Measurements from ENCODE around the gene TMEM185B.

TMEM185B gene

DNA sequence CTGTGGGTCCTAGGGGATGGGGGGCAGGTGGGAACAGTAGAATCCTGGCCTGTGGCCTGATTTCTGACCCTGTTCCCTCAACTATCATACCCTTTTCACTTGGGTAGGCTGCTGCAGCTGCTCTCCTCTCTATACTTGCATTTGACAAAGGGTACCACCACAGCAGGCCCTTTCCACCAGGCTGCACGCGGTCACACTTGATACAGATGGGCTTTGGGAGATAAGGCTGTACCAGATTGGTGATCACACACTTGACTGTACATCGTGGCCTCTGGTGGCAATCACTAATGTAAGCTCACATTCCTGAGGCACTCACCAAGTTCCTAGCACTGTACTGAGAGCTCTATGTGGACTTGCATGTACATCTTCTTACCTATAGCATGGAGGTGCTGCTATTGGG, 27.9 kb upstream of the TMEM185B start:
- peaks cover 31% of the 10 kb centered on the region for H3K79me2 ChIP-seq (ENCODE audit: control insufficient read depth, insufficient read depth, low read length, unreplicated experiment)
- H3K4me3 ChIP-seq (ENCODE audit: low read depth, low read length): no peak overlapping the region
- no peak overlapping the region for H3K27ac ChIP-seq (ENCODE audit: low read depth, low read length)
- H2AFZ ChIP-seq (ENCODE audit: low read length, unreplicated experiment): no peak overlapping the region
- no peaks in the 10 kb centered on the region; the same call in 1 of the 2 replicates for H3K36me3 ChIP-seq (ENCODE audit: insufficient read depth, low read length)
- peaks cover 14% of the 10 kb centered on the region for H3K4me1 ChIP-seq (ENCODE audit: control insufficient read depth, insufficient read depth, low read length, unreplicated experiment)
- no peaks in the 10 kb centered on the region for H3K27me3 ChIP-seq (ENCODE audit: insufficient read depth, low read length)

DNA sequence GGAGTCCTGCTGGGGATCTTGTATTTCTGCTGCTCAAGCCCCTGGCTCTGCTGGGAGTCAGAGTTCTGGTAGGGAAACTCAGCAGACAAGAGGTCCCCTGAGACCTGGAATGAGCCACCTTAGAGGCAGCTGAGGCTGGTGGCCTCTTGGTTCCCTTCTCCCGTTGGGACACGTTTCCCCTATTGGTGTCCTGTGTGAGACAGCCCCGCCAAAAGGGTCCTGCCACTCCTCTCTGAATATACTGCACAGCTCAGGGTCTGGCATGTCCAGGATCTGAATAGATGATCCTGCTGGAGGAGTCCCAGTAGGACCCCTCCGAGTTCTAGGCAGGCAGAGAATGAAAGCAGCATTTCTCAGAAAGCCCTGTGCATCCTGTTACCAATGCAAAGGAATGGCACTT, 27.4 kb upstream of the TMEM185B start:
- Histone ChIP-seq H2AFZ (ENCODE audit: low read length, unreplicated experiment) (no peak overlapping the region), H3K79me2 (ENCODE audit: control insufficient read depth, insufficient read depth, low read length, unreplicated experiment) (peaks cover 26% of the 10 kb centered on the region), H3K36me3 (ENCODE audit: insufficient read depth, low read length) (no peaks in the 10 kb centered on the region), H3K4me3 (ENCODE audit: low read depth, low read length) (no peak overlapping the region), H3K27me3 (ENCODE audit: insufficient read depth, low read length) (no peaks in the 10 kb centered on the region), H3K27ac (ENCODE audit: low read depth, low read length) (no peak overlapping the region), H3K4me1 (ENCODE audit: control insufficient read depth, insufficient read depth, low read length, unreplicated experiment) (peaks cover 17% of the 10 kb centered on the region)

DNA sequence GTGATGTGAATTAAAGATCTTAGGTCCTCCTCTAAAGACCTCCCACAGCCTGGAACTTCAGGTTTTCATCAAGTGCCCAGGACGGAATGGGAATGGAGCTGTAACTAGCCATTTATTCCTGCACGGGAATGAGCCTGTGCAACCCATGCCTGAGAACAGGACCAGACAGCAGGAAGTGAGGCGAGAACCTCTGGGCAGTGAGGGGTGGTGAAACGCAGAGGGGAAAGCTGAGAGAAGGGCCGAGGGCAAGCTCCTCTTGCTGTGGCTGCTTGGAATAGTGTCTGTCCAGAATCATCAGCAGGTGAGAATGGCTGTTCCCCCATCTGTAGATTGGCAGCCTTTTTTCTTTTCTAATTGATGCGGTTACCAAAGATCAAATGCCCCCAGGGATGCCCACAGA, 24.7 kb upstream of the TMEM185B start:
- H3K79me2 ChIP-seq (ENCODE audit: control insufficient read depth, insufficient read depth, low read length, unreplicated experiment): no peaks in the 10 kb centered on the region
- no peak overlapping the region for H3K27ac ChIP-seq (ENCODE audit: low read depth, low read length)
- no peak overlapping the region for H2AFZ ChIP-seq (ENCODE audit: low read length, unreplicated experiment)
- H3K4me1 ChIP-seq (ENCODE audit: control insufficient read depth, insufficient read depth, low read length, unreplicated experiment): peaks cover 12% of the 10 kb centered on the region
- H3K4me3 ChIP-seq (ENCODE audit: low read depth, low read length): no peak overlapping the region
- no peaks in the 10 kb centered on the region for H3K36me3 ChIP-seq (ENCODE audit: insufficient read depth, low read length)
- H3K27me3 ChIP-seq (ENCODE audit: insufficient read depth, low read length): no peaks in the 10 kb centered on the region

DNA sequence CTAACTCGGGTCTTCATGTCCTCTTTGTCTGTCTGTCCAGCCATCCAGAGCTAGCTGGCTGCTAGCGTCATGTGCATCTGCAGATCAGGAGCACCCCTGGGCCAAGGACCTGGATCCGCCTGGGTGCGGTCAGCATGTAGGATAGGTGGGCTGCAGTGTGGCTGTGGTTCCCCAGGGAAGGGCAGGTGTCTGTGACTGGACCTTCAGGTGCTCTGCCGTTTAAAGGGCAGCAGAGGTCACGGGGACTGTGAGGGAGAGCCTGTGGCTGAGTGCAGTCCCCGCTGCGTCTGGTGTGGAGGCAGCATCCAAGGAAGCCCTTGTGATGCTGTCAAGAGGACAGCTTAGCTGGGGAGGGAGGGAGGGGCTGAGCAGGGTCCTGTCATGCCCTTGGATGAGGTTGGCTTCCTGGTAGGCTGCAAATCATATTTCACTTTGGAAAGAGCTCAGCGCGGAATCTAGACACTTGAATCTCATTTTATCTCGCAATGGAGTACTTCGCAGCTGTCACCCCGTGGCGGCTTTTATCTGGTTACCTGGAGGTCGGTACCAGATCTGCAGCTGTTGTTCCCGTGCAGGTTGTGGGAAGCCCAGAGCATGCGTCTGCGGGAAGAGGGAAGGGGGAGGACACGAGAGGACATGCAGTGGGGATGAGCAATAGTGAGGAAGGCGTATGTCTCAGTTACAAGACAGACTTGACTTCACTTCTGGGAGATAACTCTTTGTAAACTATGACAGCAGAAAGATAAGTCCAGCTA, 23.5 kb upstream of the TMEM185B start:
- peaks cover 9% of the 10 kb centered on the region for H3K4me1 ChIP-seq (ENCODE audit: control insufficient read depth, insufficient read depth, low read length, unreplicated experiment)
- H3K27me3 ChIP-seq (ENCODE audit: insufficient read depth, low read length): no peaks in the 10 kb centered on the region
- H2AFZ ChIP-seq (ENCODE audit: low read length, unreplicated experiment): no peak overlapping the region
- no peaks in the 10 kb centered on the region for H3K79me2 ChIP-seq (ENCODE audit: control insufficient read depth, insufficient read depth, low read length, unreplicated experiment)
- H3K4me3 ChIP-seq (ENCODE audit: low read depth, low read length): no peak overlapping the region
- no peak overlapping the region for H3K27ac ChIP-seq (ENCODE audit: low read depth, low read length)
- no peaks in the 10 kb centered on the region for H3K36me3 ChIP-seq (ENCODE audit: insufficient read depth, low read length)

DNA sequence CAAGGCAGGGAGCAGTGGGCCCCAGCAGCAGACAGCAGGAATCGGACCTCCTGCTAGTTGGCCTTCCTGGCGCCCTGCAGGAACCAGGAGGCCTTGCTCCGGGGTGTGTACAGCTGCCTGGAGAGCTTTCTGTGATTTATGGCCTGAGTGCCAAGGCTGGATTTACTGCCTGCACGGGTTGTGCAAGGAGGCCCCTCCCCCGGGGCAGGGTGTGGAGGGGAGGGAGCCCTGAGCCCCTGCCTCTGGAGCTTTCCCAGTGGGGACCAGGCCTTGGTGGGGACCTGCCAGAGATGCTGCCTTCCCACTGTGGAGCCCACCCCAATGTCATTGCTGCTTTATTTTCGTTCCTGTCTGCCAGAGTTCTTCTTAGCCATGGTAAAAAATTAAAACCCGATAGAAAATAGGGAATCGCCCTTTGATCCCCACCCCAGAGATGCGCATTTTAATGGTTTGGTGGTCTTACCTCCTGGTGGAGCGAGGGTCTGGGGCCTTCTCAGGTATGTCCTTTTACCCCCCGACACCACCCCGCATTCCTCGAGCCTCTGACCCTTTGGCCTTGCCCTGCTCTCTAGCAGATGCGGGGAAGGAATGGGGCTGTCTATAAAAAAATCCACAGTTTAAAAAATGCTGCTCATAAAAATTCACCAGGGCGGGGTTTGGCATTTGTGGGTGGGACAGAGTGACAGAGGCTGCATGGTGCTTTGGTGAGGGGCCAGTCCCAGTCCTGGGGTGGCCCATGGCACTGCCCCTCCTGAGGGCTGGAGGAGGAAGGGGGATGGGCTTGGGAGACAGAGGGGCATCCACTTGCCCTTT, 22.5 kb upstream of the TMEM185B start:
- Histone ChIP-seq H3K4me1 (ENCODE audit: control insufficient read depth, insufficient read depth, low read length, unreplicated experiment) (peaks cover 7% of the 10 kb centered on the region), H2AFZ (ENCODE audit: low read length, unreplicated experiment) (no peak overlapping the region), H3K79me2 (ENCODE audit: control insufficient read depth, insufficient read depth, low read length, unreplicated experiment) (no peaks in the 10 kb centered on the region), H3K27ac (ENCODE audit: low read depth, low read length) (no peak overlapping the region), H3K27me3 (ENCODE audit: insufficient read depth, low read length) (no peaks in the 10 kb centered on the region), H3K4me3 (ENCODE audit: low read depth, low read length) (no peak overlapping the region), H3K36me3 (ENCODE audit: insufficient read depth, low read length) (no peaks in the 10 kb centered on the region)

DNA sequence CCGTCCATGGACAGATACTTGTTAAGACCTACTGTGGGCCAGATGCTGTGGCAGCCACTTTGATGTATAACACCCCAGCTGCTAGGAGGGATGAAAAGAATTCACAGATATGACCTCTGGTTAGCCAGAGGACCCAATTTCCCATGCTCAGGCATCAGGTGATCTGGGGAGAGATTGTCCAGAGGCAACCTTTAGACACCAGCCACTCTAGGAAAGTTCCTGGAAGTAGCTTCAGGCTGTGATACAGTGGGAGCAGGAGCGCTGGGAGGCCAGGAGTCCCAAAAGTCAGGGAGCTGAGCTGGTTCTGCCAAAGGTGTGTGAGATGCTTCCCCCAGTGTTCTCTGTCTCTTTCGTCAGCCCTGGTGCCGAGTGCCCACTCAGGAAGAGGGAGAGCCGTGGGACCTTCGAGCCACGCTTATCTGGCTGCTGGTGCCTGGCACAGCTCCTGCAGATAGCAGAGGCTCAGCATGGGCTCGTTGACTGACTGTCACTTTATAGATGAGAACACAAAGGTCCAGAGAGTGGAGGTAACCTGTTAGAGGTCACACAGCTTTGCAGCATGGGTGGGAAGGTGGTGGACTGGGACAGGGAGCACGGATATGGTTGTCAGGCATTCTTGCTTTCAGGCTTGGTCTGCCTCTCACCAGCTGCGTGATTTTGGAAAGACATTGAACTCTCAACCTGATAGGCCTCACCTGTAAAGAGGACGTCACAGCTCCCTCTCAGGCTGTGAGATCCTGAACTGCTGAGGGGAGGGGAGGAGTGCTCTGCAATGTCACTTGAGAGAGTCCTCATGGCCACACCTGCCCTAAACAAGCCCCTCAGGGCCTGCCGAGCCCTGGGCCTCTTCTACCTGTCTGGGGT, 21.7 kb upstream of the TMEM185B start:
- no peaks in the 10 kb centered on the region for H3K27me3 ChIP-seq (ENCODE audit: insufficient read depth, low read length)
- no peak overlapping the region for H3K4me3 ChIP-seq (ENCODE audit: low read depth, low read length)
- H3K36me3 ChIP-seq (ENCODE audit: insufficient read depth, low read length): no peaks in the 10 kb centered on the region
- no peak overlapping the region for H2AFZ ChIP-seq (ENCODE audit: low read length, unreplicated experiment)
- no peak overlapping the region for H3K27ac ChIP-seq (ENCODE audit: low read depth, low read length)
- peaks cover 11% of the 10 kb centered on the region for H3K4me1 ChIP-seq (ENCODE audit: control insufficient read depth, insufficient read depth, low read length, unreplicated experiment)
- no peaks in the 10 kb centered on the region for H3K79me2 ChIP-seq (ENCODE audit: control insufficient read depth, insufficient read depth, low read length, unreplicated experiment)

DNA sequence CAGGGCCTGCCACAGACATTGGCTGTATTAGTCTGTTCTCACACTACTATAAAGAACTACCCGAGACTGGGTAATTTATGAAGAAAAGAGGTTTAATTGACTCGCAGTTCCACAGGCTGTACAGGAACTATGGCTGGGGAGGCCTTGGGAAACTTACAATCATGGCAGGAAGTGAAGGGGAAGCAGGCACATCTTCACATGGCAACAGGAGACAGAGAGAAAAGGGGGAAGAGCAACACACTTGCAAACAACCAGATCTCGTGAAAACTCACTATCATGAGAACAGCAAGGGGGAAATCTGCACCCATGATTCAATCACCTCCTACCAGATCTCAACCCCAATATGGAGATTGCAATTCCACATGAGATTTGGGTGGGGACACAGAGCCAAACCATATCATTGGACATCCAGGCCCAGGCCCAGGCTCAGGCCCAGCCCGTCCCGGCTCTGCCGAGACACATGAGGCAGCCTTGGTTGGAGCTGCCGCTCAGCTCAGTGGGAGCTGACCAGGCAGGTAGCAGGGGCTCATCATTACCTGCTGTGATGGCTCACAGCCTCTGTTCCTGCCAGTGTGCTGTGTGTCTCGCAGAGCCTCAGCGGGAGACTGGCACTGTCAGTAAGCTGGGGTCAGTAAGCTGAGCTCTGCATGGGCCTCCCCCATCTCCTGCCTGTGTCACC, 20.8 kb upstream of the TMEM185B start:
- peaks cover 20% of the 10 kb centered on the region for H3K4me1 ChIP-seq (ENCODE audit: control insufficient read depth, insufficient read depth, low read length, unreplicated experiment)
- no peak overlapping the region for H3K4me3 ChIP-seq (ENCODE audit: low read depth, low read length)
- H3K27me3 ChIP-seq (ENCODE audit: insufficient read depth, low read length): no peaks in the 10 kb centered on the region
- H3K36me3 ChIP-seq (ENCODE audit: insufficient read depth, low read length): no peaks in the 10 kb centered on the region
- H3K27ac ChIP-seq (ENCODE audit: low read depth, low read length): no peak overlapping the region
- no peak overlapping the region for H2AFZ ChIP-seq (ENCODE audit: low read length, unreplicated experiment)
- H3K79me2 ChIP-seq (ENCODE audit: control insufficient read depth, insufficient read depth, low read length, unreplicated experiment): no peaks in the 10 kb centered on the region

- no peak overlapping the region for H2AFZ ChIP-seq (ENCODE audit: low read length, unreplicated experiment)
- no peaks in the 10 kb centered on the region for H3K79me2 ChIP-seq (ENCODE audit: control insufficient read depth, insufficient read depth, low read length, unreplicated experiment)
- H3K27me3 ChIP-seq (ENCODE audit: insufficient read depth, low read length): no peaks in the 10 kb centered on the region
- no peaks in the 10 kb centered on the region for H3K36me3 ChIP-seq (ENCODE audit: insufficient read depth, low read length)
- H3K4me1 ChIP-seq (ENCODE audit: control insufficient read depth, insufficient read depth, low read length, unreplicated experiment): peaks cover 27% of the 10 kb centered on the region
- H3K27ac ChIP-seq (ENCODE audit: low read depth, low read length): no peak overlapping the region
- no peak overlapping the region for H3K4me3 ChIP-seq (ENCODE audit: low read depth, low read length)
Observed at GRCh38 chr2:120243211-120243610, 20.0 kb upstream of the TMEM185B start.

DNA sequence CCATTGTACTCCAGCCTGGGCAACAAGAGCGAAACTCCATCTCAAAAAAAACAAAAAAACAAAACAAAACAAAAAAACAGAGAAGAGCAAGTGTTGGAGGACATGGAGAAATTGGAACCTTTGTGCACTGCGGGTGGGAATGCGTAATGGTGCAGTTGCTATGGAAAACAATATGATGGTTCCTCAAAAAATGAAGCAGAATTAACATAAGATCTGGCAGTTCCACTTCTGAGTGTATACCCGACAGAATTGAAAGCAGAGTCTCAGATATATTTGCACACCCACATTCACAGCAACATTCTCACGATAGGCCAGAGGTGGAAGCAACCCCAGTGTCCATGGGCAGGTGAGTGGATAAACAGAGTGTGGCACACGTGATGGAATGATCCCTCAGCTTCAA, 18.5 kb upstream of the TMEM185B start:
- Histone ChIP-seq H3K36me3 (ENCODE audit: insufficient read depth, low read length) (no peaks in the 10 kb centered on the region), H3K27ac (ENCODE audit: low read depth, low read length) (no peak overlapping the region), H3K27me3 (ENCODE audit: insufficient read depth, low read length) (no peaks in the 10 kb centered on the region), H3K79me2 (ENCODE audit: control insufficient read depth, insufficient read depth, low read length, unreplicated experiment) (no peaks in the 10 kb centered on the region), H3K4me3 (ENCODE audit: low read depth, low read length) (no peak overlapping the region), H3K4me1 (ENCODE audit: control insufficient read depth, insufficient read depth, low read length, unreplicated experiment) (peaks cover 39% of the 10 kb centered on the region), H2AFZ (ENCODE audit: low read length, unreplicated experiment) (no peak overlapping the region)

DNA sequence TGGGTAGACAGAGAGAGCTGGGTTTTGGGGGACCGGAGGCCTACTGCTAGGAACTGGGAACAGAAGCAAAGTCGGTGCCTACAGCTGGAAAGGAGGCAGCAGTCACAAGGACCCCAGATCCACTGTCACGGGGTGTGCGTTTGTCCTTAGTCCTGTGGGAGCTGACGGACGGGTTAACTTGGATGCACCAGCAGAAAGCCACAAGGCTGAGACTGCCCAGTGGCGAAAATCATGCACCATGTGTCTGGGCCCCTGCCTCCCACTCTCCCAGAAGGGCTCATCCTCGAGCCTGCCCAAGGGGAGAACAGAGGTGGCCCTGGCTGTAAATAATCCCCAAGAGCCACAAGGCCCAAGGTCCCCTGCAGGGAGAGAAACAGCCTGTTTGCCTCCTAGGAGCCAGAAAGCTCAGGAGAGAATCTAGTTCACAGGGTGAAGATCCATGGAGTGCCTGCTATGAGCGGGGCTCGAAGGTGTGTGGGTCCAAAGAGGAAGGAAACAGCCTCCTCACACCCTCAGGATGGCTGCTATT, 17.8 kb upstream of the TMEM185B start:
- no peaks in the 10 kb centered on the region for H3K36me3 ChIP-seq (ENCODE audit: insufficient read depth, low read length)
- H3K27ac ChIP-seq (ENCODE audit: low read depth, low read length): no peak overlapping the region
- peaks cover 39% of the 10 kb centered on the region for H3K4me1 ChIP-seq (ENCODE audit: control insufficient read depth, insufficient read depth, low read length, unreplicated experiment)
- H3K27me3 ChIP-seq (ENCODE audit: insufficient read depth, low read length): no peaks in the 10 kb centered on the region
- H3K79me2 ChIP-seq (ENCODE audit: control insufficient read depth, insufficient read depth, low read length, unreplicated experiment): no peaks in the 10 kb centered on the region
- H2AFZ ChIP-seq (ENCODE audit: low read length, unreplicated experiment): no peak overlapping the region
- H3K4me3 ChIP-seq (ENCODE audit: low read depth, low read length): no peak overlapping the region

All from ACC112 (cell line).